Choroid plexus epithelial cell (primary cell): ENCODE results near the gene CHMP2A.
"Not testable (repeated sequence)": the region's sequence is repeated elsewhere in the genome, so short reads cannot be mapped to it uniquely, and the experiment has no call there.

Experiments used
- DNase-seq: peaks from one replicate; pipeline ENCODE4 v3.0.0-alpha.2; 2010; ENCODE audit warnings: low read depth
- H3K4me3 ChIP-seq: 2 replicates; pipeline ENCODE4 v1.5.1; 2011; ENCODE audit warnings: low read depth, mild to moderate bottlenecking, control low read depth, low read length, moderate library complexity
- CTCF ChIP-seq: conservative IDR thresholded peaks from 2 replicates; pipeline ENCODE4 v1.5.1; 2011; ENCODE audit warnings: low read depth, mild to moderate bottlenecking, control low read depth, inconsistent platforms, low read length, moderate library complexity

CHMP2A gene

GRCh38 chr19:58581227-58582141, 26.6 kb upstream of the CHMP2A start:
- peak; percentile 94 for DNase-seq
- H3K4me3 ChIP-seq = no peak overlapping the region
- peak; percentile 96 for TF ChIP-seq CTCF

DNA sequence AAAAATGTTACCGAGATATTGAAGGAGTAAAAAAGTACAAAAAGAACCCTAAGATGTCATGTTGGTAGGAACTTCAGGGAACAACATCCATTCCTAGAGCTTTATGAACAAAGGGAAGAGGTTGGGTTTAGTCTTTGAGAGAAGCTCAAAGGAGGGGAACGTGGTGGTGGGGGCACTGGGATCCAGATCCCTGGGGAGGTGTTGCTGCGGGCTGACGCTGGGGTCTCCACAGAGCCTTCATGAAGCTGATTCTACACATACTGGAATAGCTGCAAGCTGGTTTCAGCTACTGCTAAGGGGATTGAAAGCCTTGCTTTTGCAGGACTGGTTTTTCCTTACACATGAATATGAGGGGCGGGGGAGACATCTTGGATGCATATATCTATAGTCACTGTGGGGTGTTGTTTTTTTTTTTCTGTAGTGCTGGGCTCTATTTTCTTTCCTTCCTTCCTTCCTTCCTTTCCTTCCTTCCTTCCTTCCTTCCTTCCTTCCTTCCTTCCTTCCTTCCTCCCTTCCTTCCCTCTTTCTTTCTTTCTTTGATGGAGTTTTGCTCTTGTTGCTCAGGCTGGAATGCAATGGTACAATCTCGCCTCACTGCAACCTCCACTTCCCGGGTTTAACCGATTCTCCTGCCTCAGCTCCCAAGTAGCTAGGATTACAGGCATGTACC, 24.7 kb upstream of the CHMP2A start:
- DNase-seq = no peak
- TF ChIP-seq CTCF = no peak
- H3K4me3 ChIP-seq = no peak overlapping the region

DNA sequence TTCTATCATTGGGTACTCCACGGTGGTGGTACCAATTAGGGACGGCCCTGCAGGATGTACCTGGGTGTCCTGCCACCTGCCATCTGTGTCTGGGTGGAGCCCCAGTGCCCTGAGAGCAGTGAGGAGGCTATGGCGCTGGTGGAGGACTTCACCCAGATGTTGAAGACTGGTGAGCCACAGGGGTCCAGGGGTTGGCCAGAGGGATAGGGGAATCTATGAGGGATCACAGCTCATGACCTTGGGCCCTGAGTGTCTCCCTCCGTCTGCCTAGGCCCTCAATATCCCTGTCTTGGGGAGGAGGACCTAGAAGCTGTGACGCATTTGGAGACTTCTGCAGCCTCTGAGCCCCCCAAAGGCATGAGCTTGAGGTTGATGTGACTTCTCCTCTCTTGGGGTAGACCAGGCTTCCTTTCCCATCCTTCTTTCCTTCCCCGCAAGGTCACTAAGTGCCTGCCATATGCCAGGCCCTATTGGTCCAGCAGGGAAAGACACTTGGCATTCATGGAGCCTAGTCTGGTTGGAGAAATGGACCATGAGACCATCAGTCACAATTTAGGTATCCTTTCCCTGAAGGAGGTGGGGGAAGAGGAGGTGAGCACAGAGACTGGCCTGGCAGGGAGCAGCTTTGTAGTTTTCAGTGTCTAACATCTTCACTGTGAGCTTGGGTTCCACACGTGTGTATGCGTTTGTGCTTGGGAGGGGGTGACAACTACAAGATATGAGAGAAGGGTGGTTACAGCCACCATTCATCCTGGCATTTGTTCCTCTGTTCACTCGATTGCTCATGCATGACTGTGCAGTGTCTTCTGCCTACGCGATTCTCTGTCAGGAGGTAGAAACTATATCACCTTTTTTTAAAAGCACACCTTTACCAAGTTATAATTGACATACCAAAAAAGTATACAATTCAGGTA, 23.4 kb upstream of the CHMP2A start:
- DNase-seq = no peak
- H3K4me3 ChIP-seq = no peak overlapping the region
- TF ChIP-seq CTCF = no peak

GRCh38 chr19:58577581-58577980, 22.7 kb upstream of the CHMP2A start:
- DNase-seq, H3K4me3 ChIP-seq: not testable (repeated sequence)

DNA sequence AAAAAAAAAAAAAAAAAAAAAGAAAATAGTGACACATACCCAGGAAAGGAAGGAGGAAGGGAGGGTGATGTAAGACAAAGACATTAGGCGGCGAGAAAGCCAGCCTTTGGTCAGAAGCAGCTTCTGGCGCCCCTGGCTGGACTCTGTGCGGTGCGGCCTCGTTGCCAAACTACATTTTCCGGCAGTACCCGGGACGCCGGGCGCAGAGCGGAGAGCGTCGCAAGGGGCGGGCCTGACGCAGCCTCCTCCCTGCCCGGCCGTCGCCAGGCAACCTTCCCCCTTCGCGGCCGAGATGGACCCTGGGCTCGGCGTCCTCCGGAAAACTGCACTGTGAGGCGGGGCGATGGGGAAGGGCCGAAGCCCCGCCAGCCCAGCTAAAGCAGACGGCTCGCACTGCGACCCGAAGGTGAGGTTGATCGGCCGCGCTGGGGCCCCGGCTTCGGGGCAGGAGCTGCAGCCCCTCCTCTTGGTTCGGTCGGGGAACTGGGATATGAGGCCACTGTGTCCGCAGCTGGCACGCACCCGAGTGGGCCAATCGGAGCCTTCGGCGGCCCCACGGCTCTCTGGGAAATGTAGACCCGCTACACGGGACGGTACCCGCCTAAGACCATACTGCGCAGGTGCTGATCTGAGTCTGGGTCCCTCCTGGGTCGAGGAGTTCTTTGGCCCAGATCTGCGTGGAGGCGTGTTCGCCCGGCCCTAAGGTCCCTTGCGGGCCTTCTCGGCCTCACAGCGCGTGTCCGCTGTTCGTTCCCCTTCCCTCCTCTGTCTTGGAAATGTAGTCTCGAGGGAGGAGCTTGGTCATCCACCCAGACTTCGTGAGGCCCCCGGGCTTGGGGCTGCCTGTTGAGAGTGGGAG, 20.5 kb upstream of the CHMP2A start:
- peak; percentile 28 for TF ChIP-seq CTCF
- peak overlapping the region; percentile 91 for H3K4me3 ChIP-seq
- peak; percentile 94 for DNase-seq

DNA sequence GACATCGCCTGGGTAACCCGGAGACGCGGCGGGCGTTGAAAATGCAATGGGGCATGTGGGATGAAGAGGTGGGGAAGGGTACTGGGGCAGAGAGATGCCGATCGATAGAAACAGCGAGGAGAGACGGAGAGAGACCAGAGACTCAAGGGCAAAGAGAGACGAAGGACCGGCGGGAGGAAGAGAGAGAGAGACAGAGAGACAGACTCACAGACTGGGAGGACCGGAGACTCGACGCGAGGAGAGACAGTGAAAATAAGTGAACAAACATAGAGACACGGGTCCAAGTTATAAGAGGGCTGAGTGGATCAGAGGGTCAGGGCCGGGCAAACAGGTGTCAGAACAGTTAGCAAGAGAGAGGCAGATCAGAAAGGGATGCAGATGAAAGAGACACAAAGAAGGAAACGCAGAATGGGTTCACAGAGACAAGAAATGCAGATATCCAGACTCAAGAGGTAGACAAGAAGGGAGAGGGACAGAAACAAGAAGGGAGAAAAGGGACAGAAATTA, 18.8 kb upstream of the CHMP2A start:
- H3K4me3 ChIP-seq = peak overlapping the region; percentile 91
- DNase-seq = no peak
- TF ChIP-seq CTCF = no peak
